B cell (primary cell): ENCODE measurements around the gene CPLX1. TPM values are rescaled to one million over a fixed set of nuclear protein-coding genes. Genes with fewer than 3 reads are reported as not detected.

Experiments used
- ATAC-seq: fragments of 200-7000 bp; cut with Tn5 transposase; one replicate; pipeline ENCODE4 v1.10.0; 2021; ENCODE audit warnings: low read depth, mild to moderate bottlenecking, moderate number of reproducible peaks, moderate library complexity
- CTCF ChIA-PET: fragments of 350-600 bp; sonication (Branson Sonifier 250); formaldehyde crosslinking; loops from one replicate; lab custom pipeline; 2021; ENCODE audit warnings: antibody characterized with exemption, inconsistent platforms; lab: Charles Lee
- POLR2A ChIA-PET: fragments of 350-600 bp; sonication (Branson Sonifier 250); formaldehyde crosslinking; loops from one replicate; lab custom pipeline; 2021; ENCODE audit warnings: antibody characterized with exemption; lab: Charles Lee
- DNase-seq: peaks from one replicate; pipeline ENCODE4 v3.0.0; 2013
- H2AFZ ChIP-seq: 2 replicates; pipeline ENCODE4 v1.6.1; 2012; ENCODE audit warnings: mild to moderate bottlenecking, low read depth, low read length; ENCODE audit not compliant: insufficient read depth, poor library complexity, severe bottlenecking
- H3K27ac ChIP-seq, 2 donors: 1 replicate in 1 of 2; 2 replicates in 1 of 2; pipeline ENCODE4 v1.5.1; 2012 to 2013; ENCODE audit warnings: low read length in 2 of 2, mild to moderate bottlenecking in 2 of 2, moderate library complexity in 1 of 2
- H3K27me3 ChIP-seq, 4 experiments: fragments of 200-600 bp in 1 of 4; sonication (generic) in 1 of 4; replicated peaks in 1 of 4; 1 replicate in 2 of 4; 2 replicates in 2 of 4; pipeline versions ENCODE4 v1.6.1 to v1.7.0; 2013 to 2016; ENCODE audit warnings: low read length in 3 of 4, mild to moderate bottlenecking in 2 of 4, mixed read lengths in 1 of 4, moderate library complexity in 1 of 4; ENCODE audit not compliant: insufficient read depth in 4 of 4, control insufficient read depth in 3 of 4; ENCODE audit errors: control extremely low read depth in 1 of 4
- H3K36me3 ChIP-seq, 2 experiments: replicated peaks in 1 of 2; 1 replicate in 1 of 2; 2 replicates in 1 of 2; pipeline versions ENCODE4 v1.6.1 to v1.7.1; 2013; ENCODE audit warnings: low read length in 1 of 2; ENCODE audit not compliant: insufficient read depth in 2 of 2, control insufficient read depth in 1 of 2; ENCODE audit errors: control extremely low read depth in 1 of 2, extremely low read depth in 1 of 2
- H3K4me1 ChIP-seq, 2 donors: fragments of 200-600 bp in 1 of 2; sonication (generic) in 1 of 2; 1 replicate in 1 of 2; 2 replicates in 1 of 2; pipeline versions ENCODE4 v1.5.1 to v1.6.1; 2013 to 2017; ENCODE audit warnings: low read length in 2 of 2; ENCODE audit not compliant: control insufficient read depth in 2 of 2, insufficient read depth in 2 of 2
- H3K4me2 ChIP-seq: replicated peaks from 2 replicates; pipeline ENCODE3; 2012; ENCODE audit warnings: mild to moderate bottlenecking, low read depth, low read length; ENCODE audit not compliant: poor library complexity, severe bottlenecking
- H3K4me3 ChIP-seq, 5 experiments: fragments of 200-600 bp in 1 of 5; sonication (generic) in 1 of 5; 1 replicate in 3 of 5; 2 replicates in 2 of 5; pipeline versions ENCODE4 v1.5.1 to v1.7.0; 2011 to 2016; ENCODE audit warnings: low read length in 4 of 5, mild to moderate bottlenecking in 4 of 5, low read depth in 2 of 5, control low read depth in 1 of 5, moderate library complexity in 1 of 5; ENCODE audit not compliant: insufficient read depth in 1 of 5; ENCODE audit errors: control extremely low read depth in 1 of 5, extremely low read depth in 1 of 5
- H3K79me2 ChIP-seq: fragments of 200-600 bp; sonication (generic); one replicate; pipeline ENCODE4 v1.6.0; 2016; ENCODE audit warnings: low read length; ENCODE audit not compliant: control insufficient read depth, insufficient read depth
- H3K9ac ChIP-seq: fragments of 200-600 bp; sonication (generic); 2 replicates; pipeline ENCODE4 v1.6.1; 2017; ENCODE audit warnings: mild to moderate bottlenecking, low read length, moderate library complexity
- H3K9me3 ChIP-seq, 3 donors: one replicate each; pipeline versions ENCODE4 v1.6.1 to v1.7.1; 2013; ENCODE audit warnings: low read length in 2 of 3; ENCODE audit not compliant: control insufficient read depth in 2 of 3, insufficient read depth in 1 of 3; ENCODE audit errors: control extremely low read depth in 1 of 3
- H4K20me1 ChIP-seq: 2 replicates; pipeline ENCODE4 v1.6.0; 2012; ENCODE audit warnings: mild to moderate bottlenecking, low read length; ENCODE audit not compliant: insufficient read depth, control insufficient read depth, poor library complexity, severe bottlenecking
- H3K27ac Mint-ChIP-seq: one replicate; pipeline ENCODE4 v1.8.0; 2021; ENCODE audit warnings: mixed read lengths
- H3K27me3 Mint-ChIP-seq: one replicate; pipeline ENCODE4 v1.8.0; 2021; ENCODE audit warnings: mixed read lengths
- H3K4me1 Mint-ChIP-seq: one replicate; pipeline ENCODE4 v1.8.0; 2021; ENCODE audit warnings: mixed read lengths
- H3K4me3 Mint-ChIP-seq: one replicate; pipeline ENCODE4 v1.8.0; 2021; ENCODE audit warnings: mixed read lengths
- H3K9me3 Mint-ChIP-seq: one replicate; pipeline ENCODE4 v1.8.0; 2022; ENCODE audit warnings: mixed read lengths; ENCODE audit not compliant: insufficient read depth
- EZH2 ChIP-seq: IDR thresholded peaks from 2 replicates; pipeline ENCODE4 v1.6.1; 2012; ENCODE audit warnings: borderline replicate concordance, low read depth, mild to moderate bottlenecking, moderate library complexity, low read length; ENCODE audit not compliant: insufficient read depth, poor library complexity, severe bottlenecking
- WGBS: methylation state at CpG from one replicate; pipeline ENCODE4 v1.1.5; 2013; ENCODE audit warnings: missing lambda C conversion rate; ENCODE audit not compliant: insufficient coverage; 5-methylcytosine and 5-hydroxymethylcytosine counted together
- intact Hi-C: fragments of 100-400 bp; cut with micrococcal nuclease; formaldehyde crosslinking; loops from one replicate; pipeline ENCODE4 v1.10.0; 2022
- polyA plus RNA-seq: library from polyadenylated mRNA; depleted of rRNA; stranded (reverse); fragments of >200 nt; gene quantifications from 2 replicates; pipeline ENCODE4 v1.2.3, GENCODE V29; 2012
- total RNA-seq, 2 donors: library from RNA; stranded (reverse); fragments of 120-200 nt in 1 of 2; gene quantifications; 1 replicate in 1 of 2; 2 replicates in 1 of 2; pipeline versions ENCODE4 v1.2.3 to v1.2.4, GENCODE V29; 2013 to 2022
- TF ChIP-seq, protein P1 (sequence below): fragments of 200-600 bp; IDR thresholded peaks from one replicate; pipeline ENCODE4 v1.8.0; 2022; ENCODE audit warnings: antibody characterized with exemption, mild to moderate bottlenecking

CPLX1 gene
- total and polyA plus RNA-seq, 2 donors (not counting 1 experiment from before 2014, with no cell fraction given): not detected

DNA sequence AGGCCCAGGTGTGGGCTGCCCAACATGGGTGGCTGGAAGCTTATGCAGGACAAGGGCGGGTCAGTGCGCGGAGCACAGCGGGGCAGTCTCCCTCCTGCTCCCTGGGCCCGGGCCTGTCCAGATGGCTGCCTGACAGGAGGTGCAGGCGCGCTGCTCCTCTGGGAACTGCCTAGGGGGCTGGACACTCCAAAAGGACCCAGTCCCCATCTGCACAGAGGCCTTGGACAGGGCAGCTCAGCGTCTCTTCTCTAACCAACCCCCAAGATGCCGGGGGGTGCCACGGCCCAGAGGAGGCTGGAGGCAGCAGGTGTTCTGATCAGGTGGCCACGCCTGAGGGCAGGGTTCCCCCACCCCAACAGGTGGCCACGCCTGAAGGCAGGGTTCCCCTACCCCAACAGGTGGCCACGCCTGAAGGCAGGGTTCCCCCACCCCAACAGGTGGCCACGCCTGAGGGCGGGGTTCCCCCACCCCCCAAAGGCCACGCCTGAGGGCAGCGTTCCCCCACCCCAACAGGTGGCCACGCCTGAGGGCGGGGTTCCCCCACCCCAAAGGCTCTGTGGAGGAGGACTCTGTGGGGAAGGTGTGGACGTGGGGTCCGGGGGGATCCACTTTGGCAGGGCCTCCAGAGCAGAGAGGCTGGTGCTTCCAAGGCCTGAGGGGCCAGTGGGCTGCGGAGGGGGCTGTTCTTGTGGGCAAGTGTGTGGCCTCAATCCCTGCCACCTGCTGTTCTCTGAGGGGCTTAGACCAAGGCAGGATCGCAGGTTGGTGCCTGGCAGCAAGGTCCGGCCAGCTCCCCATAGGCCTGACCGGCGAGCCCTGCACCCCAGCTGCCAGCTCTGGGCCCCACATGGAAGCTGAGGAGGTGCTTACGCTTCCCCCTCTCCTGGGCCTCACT, 36.1 kb downstream of the CPLX1 start:
- Mint-ChIP-seq H3K4me3 (no peak overlapping the region), H3K27me3 (peaks cover 43% of the 10 kb centered on the region), H3K9me3 (no peaks in the 10 kb centered on the region), H3K27ac (no peak overlapping the region), H3K4me1 (peaks cover 33% of the 10 kb centered on the region)
- TF ChIP-seq, protein P1, sequence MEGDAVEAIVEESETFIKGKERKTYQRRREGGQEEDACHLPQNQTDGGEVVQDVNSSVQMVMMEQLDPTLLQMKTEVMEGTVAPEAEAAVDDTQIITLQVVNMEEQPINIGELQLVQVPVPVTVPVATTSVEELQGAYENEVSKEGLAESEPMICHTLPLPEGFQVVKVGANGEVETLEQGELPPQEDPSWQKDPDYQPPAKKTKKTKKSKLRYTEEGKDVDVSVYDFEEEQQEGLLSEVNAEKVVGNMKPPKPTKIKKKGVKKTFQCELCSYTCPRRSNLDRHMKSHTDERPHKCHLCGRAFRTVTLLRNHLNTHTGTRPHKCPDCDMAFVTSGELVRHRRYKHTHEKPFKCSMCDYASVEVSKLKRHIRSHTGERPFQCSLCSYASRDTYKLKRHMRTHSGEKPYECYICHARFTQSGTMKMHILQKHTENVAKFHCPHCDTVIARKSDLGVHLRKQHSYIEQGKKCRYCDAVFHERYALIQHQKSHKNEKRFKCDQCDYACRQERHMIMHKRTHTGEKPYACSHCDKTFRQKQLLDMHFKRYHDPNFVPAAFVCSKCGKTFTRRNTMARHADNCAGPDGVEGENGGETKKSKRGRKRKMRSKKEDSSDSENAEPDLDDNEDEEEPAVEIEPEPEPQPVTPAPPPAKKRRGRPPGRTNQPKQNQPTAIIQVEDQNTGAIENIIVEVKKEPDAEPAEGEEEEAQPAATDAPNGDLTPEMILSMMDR: no peak
- TF ChIP-seq EZH2: no peak
- WGBS: 83% methylated on average over 18 of the region's 27 CpGs
- Histone ChIP-seq H3K79me2 (no peaks in the 10 kb centered on the region), H3K27ac (no peak overlapping the region), H3K4me2 (no peak overlapping the region), H4K20me1 (no peaks in the 10 kb centered on the region), H3K9me3 (peaks cover 0 to 16% (median 0%) of the 10 kb centered on the region in 3 donors), H3K36me3 (no peaks in the 10 kb centered on the region), H2AFZ (no peak overlapping the region), H3K4me3 (no peak overlapping the region), H3K27me3 (peaks cover 0 to 68% (median 29%) of the 10 kb centered on the region in 4 experiments), H3K9ac (no peak overlapping the region), H3K4me1 (peaks cover 45 to 46% of the 10 kb centered on the region in 2 donors)
- DNase-seq (no peak), ATAC-seq (no peak)
- ChIA-PET POLR2A (no interaction called here), CTCF (no interaction called here)
- intact Hi-C loops: no loop called here
